Measurements from ENCODE around the gene RAPGEF2. TPM values are rescaled to one million over a fixed set of nuclear protein-coding genes. Genes with fewer than 3 reads are reported as not detected.

Gene RAPGEF2
- total and polyA plus RNA-seq, 2 of the 8 experiments (the other 6 are each of a cell fraction or from before 2014, with no cell fraction given): 24.4 to 48.6 TPM

DNA sequence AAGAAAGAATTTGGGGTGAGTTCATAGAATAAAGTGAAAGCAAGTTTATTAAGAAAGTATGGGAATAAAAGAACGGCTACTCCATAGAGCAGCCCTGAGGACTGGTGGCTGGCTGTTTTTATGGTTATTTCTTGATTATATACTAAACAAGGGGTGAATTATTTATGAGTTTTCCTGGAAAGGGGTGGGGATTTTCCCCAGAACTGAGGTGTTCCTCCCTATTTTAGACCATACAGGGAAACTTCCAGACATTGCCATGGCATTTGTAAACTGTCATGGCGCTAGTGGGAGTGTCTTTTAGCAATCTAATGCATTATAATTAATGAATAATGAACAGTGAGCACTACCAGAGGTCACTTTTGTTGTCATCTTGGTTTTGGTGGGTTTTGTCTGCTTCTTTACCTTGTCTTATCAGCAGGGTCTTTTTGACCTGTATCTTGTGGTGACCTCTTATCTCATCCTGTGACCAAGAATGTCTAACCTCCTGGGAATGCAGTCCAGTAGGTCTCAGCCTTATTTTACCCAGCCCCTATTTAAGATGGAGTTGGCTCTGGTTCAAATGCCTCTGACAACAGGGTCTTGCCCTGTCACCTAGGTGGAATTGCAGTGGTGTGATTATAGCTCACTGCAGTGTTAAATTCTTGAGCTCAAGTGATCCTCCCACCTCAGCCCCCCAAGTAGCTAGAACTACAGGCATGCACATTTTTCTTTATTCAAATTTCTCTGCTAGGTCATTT, 27.1 kb downstream of the RAPGEF2 start:
- Histone ChIP-seq H3K4ac (replicated peaks; ENCODE audit: insufficient read length, low read depth, low read length) (no peak overlapping the region), H3K14ac (ENCODE audit: insufficient read length) (no peak overlapping the region), H3K27me3 (replicated peaks in 1 of 4; ENCODE audit: control insufficient read depth in 3 of 4, extremely low read depth in 1 of 4, insufficient read depth in 3 of 4, low read length in 3 of 4) (no peaks in the 10 kb centered on the region), H3K9ac (replicated peaks in 1 of 4; ENCODE audit: extremely low read depth in 1 of 4, low read depth in 3 of 4, low read length in 3 of 4) (no peak overlapping the region), H3K36me3 (ENCODE audit: control insufficient read depth in 2 of 4, insufficient read depth in 4 of 4, low read length in 3 of 4) (no peaks in the 10 kb centered on the region), H4K91ac (replicated peaks; ENCODE audit: insufficient read length, low read length) (no peak overlapping the region), H3K79me1 (ENCODE audit: low read depth, low read length) (no peaks in the 10 kb centered on the region; the same call in 1 of the 2 replicates), H4K8ac (ENCODE audit: extremely low read depth, insufficient read depth, low read length) (no peak overlapping the region), H3K23me2 (ENCODE audit: low read depth, low read length) (no peaks in the 10 kb centered on the region), H2BK120ac (replicated peaks; ENCODE audit: low read depth, low read length) (no peak overlapping the region), H2BK5ac (ENCODE audit: low read depth, low read length) (no peak overlapping the region), H3K4me1 (replicated peaks in 1 of 4; ENCODE audit: control insufficient read depth in 3 of 4, insufficient read depth in 4 of 4, low read length in 3 of 4) (peaks cover 2 to 6% (median 5%) of the 10 kb centered on the region in 4 experiments; a peak in 5 of 7 replicates), H3K56ac (replicated peaks; ENCODE audit: insufficient read length, low read depth, low read length) (no peak overlapping the region), H3K79me2 (ENCODE audit: control insufficient read depth in 1 of 2, insufficient read depth in 2 of 2, low read length in 2 of 2) (peaks cover 0 to 84% of the 10 kb centered on the region in 2 experiments; a peak in 3 of 4 replicates), H2AK5ac (ENCODE audit: low read depth, low read length) (no peak overlapping the region), H4K5ac (ENCODE audit: insufficient read length, low read depth, low read length) (no peak overlapping the region), H2AFZ (ENCODE audit: low read length) (no peak overlapping the region), H3K27ac (ENCODE audit: low read depth, low read length) (no peak overlapping the region), H2BK12ac (ENCODE audit: low read depth, low read length) (no peak overlapping the region), H3K9me3 (ENCODE audit: insufficient read depth in 2 of 2, low read depth in 1 of 2, low read length in 1 of 2) (no peaks in the 10 kb centered on the region), H3K4me3 (ENCODE audit: extremely low read depth in 1 of 4, insufficient read depth in 2 of 4, low read depth in 3 of 4, low read length in 4 of 4) (no peak overlapping the region), H3K18ac (ENCODE audit: extremely low read depth, low read length) (no peak overlapping the region), H3K4me2 (ENCODE audit: insufficient read depth in 1 of 2, low read depth in 2 of 2, low read length in 2 of 2) (no peak overlapping the region), H4K20me1 (replicated peaks in 1 of 2; ENCODE audit: control insufficient read depth in 1 of 2, insufficient read depth in 2 of 2, low read length in 2 of 2) (no peaks in the 10 kb centered on the region), H3K23ac (ENCODE audit: insufficient read length) (no peak overlapping the region), H2BK20ac (ENCODE audit: low read length) (no peak overlapping the region), H2BK15ac (ENCODE audit: low read length) (no peak overlapping the region)
- DNase-seq (ENCODE audit: low read depth in 1 of 2, low spot score in 2 of 2): no peak
- POLR2A ChIA-PET (ENCODE audit: partially characterized antibody): interaction anchor here (0.8 kb wide), 1 partner anchor 16 kb away, joined by 3 read pairs; no protein-coding TSS in a partner anchor
- no peak for FAIRE-seq
- CTCF ChIA-PET (ENCODE audit: partially characterized antibody): no interaction called here
- 93% methylated on average over 2 of the region's 2 CpGs; no CpG with 5 or more reads in 1 of the 2 experiments for WGBS, 2 experiments (ENCODE audit: extremely low coverage in 1 of 2, insufficient coverage in 1 of 2, insufficient read length in 1 of 2, insufficient replicate concordance in 2 of 2, low coverage in 1 of 2, low lambda C conversion rate in 2 of 2, missing lambda C conversion rate in 1 of 2)
- TF ChIP-seq RFX5 (IDR thresholded peaks at IDR 0.05; ENCODE audit: borderline replicate concordance, low read depth, low read length) (no peak), GTF2F1 (IDR thresholded peaks at IDR 0.05; ENCODE audit: borderline replicate concordance, low read depth, low read length) (no peak), CBX5 (IDR thresholded peaks at IDR 0.05; ENCODE audit: low read depth, low read length) (no peak), SRF (IDR thresholded peaks at IDR 0.05; ENCODE audit: low read depth, low read length) (no peak), SUZ12 (IDR thresholded peaks at IDR 0.05; ENCODE audit: low read length) (no peak)
- TF ChIP-seq, protein P1, sequence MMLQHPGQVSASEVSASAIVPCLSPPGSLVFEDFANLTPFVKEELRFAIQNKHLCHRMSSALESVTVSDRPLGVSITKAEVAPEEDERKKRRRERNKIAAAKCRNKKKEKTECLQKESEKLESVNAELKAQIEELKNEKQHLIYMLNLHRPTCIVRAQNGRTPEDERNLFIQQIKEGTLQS (IDR thresholded peaks at IDR 0.05; ENCODE audit: insufficient read depth, low read depth, low read length): no peak
- TF ChIP-seq, protein P2, sequence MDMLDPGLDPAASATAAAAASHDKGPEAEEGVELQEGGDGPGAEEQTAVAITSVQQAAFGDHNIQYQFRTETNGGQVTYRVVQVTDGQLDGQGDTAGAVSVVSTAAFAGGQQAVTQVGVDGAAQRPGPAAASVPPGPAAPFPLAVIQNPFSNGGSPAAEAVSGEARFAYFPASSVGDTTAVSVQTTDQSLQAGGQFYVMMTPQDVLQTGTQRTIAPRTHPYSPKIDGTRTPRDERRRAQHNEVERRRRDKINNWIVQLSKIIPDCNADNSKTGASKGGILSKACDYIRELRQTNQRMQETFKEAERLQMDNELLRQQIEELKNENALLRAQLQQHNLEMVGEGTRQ (IDR thresholded peaks at IDR 0.05; ENCODE audit: low read length): no peak

Data from H1 (cell line).